NCI-H2029 (cell line): ENCODE data around the gene BAIAP3.
A peak's percentile ranks its signal among the peaks of the same experiment; 100 is the strongest.
"Not testable (repeated sequence)": the region's sequence is repeated elsewhere in the genome, so short reads cannot be mapped to it uniquely, and the experiment has no call there.

Experiments used
- DNase-seq: peaks from one replicate; lab custom pipeline; 2025; lab: John Stamatoyannopoulos, UW

The BAIAP3 gene, protein sequence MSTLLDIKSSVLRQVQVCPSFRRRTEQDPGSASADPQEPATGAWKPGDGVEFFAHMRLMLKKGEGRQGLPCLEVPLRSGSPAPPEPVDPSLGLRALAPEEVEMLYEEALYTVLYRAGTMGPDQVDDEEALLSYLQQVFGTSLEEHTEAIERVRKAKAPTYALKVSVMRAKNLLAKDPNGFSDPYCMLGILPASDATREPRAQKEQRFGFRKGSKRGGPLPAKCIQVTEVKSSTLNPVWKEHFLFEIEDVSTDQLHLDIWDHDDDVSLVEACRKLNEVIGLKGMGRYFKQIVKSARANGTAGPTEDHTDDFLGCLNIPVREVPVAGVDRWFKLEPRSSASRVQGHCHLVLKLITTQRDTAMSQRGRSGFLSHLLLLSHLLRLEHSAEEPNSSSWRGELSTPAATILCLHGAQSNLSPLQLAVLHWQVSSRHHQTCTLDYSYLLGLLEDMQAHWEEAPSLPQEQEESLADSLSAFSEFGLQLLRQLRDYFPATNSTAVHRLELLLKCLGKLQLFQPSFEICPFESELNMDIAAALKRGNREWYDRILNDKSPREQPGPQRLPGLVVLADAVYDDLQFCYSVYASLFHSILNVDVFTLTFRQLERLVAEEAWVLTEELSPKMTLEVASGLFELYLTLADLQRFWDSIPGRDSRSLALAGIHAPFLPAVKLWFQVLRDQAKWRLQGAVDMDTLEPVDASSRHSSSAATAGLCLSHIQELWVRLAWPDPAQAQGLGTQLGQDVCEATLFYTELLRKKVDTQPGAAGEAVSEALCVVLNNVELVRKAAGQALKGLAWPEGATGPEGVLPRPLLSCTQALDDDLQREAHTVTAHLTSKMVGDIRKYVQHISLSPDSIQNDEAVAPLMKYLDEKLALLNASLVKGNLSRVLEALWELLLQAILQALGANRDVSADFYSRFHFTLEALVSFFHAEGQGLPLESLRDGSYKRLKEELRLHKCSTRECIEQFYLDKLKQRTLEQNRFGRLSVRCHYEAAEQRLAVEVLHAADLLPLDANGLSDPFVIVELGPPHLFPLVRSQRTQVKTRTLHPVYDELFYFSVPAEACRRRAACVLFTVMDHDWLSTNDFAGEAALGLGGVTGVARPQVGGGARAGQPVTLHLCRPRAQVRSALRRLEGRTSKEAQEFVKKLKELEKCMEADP

DNA sequence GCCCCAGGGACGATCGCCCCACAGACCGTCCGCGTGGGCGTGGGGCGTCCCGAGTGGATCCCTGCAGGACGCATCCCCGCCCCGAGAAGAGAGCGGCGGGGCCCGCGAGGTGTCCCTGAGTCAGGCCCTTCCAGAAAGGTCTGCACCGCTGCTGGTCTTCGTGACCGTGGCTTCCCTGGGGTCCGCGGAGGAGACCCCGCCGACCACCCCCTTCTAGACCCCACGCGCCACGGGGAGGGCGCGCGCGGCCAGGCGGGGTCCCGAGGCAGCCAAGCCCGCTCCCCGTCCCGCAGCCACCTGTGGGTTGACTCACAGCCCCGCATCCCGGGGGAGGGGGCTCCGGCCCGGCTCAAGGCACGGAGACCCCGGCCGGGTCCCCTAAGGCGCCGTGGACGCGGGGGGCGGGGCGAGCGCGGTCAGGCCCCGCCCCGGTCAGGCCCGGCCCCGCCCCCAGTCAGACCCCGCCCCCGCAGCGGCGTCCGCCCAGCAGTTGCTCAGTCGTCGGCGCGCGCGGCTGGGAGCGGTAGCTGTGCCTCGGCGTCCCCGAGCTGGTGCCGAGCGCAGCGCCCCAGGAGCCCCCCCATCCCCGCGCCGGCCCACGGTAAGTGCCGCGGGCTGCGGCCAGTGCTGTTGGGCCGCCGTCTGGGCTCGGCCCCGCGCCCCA, at the start of gene BAIAP3:
BAIAP3 (plus strand) TSS at position 497 of the 664 bp plus-strand sequence. CDS start 4,905 bp downstream, outside the sequence.
- peak; percentile 39 for DNase-seq

- no peak for DNase-seq
Measured at GRCh38 chr16:1283996-1284616, 49.3 kb upstream of the BAIAP3 start.

- no peak for DNase-seq
Measured at GRCh38 chr16:1285669-1286512, 47.6 kb upstream of the BAIAP3 start.

DNA sequence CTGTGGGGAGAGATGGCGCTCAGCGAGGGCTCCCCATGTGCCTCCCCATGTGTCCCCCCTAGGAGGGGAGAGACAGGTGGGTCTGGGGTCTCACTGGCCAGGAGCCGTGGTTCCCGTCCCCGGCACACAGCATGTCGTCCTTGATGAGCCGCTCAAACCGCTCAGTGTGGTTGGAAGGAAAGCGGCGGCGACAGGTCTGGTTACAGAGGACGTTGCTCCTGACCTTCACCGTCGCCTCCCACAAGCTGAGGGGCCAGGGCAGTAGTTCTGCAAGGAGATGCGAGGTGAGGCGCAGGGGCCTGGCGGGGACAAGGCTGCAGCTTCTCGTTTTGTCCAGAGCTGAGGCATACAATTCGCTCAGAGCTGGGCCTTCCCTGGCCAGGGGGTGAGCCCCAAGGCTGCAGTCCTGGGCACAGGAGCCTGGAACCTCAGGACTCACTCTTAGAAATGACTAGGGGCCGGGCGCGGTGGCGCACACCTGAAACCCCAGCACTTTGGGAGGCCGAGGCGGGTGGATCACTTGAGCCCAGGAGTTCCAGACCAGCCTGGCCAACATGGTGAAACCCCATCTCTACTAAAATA, 46.8 kb upstream of the BAIAP3 start:
- DNase-seq = no peak

- no peak for DNase-seq
Measured at GRCh38 chr16:1287982-1288670, 45.3 kb upstream of the BAIAP3 start.

GRCh38 chr16:1288813-1289476, 44.5 kb upstream of the BAIAP3 start:
- no peak for DNase-seq

- no peak for DNase-seq
Measured at GRCh38 chr16:1289477-1289866, 44.0 kb upstream of the BAIAP3 start.

DNA sequence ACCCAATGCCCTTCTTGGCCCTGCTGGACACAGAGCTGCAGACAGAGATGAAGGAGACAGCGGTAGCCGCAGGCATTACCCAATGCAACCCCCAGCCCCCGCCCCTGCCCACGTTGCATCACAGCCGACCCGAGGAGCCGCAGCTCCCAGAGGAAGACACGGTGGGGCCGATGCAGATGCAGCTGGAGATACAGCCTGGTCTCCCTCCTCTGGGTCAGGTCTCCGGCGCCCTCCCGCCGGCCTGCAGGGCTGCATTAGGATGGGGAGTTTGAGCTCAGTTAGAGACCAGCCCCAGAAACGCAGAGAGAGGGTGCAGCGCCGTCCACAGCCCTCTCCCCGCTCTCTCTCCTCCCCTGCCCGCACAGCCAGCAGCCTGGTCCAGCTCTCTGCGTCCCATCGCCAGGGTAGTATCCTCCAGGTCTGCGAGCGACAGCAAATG, 43.4 kb upstream of the BAIAP3 start:
- no peak for DNase-seq

- DNase-seq = peak; percentile 71
Measured at GRCh38 chr16:1290860-1291575, 42.4 kb upstream of the BAIAP3 start.

GRCh38 chr16:1291576-1291974, 41.9 kb upstream of the BAIAP3 start:
- DNase-seq = peak; percentile 74

GRCh38 chr16:1292208-1292607, 41.2 kb upstream of the BAIAP3 start:
- DNase-seq = not testable (repeated sequence)

DNA sequence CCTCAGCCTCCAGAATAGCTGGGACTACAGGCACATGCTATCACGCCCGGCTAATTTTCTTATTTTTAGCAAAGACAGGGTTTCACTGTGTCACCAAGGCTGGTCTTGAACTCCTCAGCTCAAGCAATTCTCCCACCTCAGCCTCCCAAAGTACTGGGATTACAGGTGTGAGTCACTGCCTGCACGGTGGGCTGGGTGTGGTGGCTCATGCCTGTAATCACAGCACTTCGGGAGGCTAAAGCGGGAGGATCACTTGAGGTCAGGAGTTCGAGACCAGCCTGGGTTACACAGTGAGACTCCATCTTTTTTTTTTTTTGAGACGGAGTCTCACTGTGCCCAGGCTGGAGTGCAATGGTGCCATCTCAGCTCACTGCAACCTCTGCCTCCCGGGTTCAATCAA, 40.6 kb upstream of the BAIAP3 start:
- not testable (repeated sequence) for DNase-seq

DNA sequence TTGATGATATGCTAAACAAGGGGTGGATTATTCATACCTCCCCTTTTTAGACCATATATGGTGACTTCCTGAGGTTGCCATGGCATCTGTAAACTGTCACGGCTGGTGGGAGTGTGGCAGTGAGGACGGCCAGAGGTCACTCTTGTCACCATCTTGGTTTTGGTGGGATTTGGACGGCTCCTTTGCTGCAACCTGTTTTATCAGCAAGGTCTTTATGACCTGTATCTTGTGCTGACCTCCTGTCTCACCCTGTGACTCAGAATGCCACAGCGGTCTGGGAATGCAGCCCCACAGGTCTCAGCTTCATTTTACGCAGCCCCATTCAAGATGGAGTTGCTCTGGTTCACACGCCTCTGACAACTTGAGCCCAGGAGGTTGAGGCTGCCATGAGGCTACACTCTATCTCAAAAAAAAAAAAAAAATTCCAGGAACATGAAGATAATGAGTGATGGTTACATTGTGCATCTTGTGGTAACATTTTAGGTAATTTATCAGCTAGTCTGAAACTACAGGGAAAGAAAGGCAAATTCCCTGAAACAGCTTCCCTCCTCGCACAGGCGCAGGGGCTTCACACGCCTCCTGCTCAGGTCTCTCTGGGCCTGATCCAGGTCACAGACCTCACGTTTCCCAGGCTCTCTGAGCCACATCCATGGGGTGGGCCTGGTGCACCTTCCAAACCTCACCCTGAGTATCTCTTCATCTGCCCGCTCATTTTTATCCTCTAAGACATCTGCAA, 39.4 kb upstream of the BAIAP3 start:
- peak; percentile 26 for DNase-seq

DNA sequence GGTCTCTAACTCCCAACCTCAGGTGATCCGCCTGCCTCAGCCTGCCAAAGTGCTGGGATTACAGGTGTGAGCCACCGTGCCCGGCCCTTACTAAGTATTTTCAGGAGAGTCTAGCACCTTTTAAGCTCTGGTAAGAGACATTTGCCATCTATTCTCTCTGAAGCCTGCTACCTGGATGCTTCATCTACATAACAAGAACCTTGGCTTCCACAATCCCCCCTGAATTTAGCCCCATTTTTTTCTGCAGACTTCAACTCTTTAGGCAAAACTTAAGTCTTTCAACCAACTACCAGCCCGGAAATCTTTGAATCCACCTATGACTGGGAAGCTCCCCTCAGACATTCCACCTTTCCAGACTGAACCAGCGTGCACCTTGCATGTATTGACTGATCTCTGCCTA, 38.0 kb upstream of the BAIAP3 start:
- DNase-seq = no peak

DNA sequence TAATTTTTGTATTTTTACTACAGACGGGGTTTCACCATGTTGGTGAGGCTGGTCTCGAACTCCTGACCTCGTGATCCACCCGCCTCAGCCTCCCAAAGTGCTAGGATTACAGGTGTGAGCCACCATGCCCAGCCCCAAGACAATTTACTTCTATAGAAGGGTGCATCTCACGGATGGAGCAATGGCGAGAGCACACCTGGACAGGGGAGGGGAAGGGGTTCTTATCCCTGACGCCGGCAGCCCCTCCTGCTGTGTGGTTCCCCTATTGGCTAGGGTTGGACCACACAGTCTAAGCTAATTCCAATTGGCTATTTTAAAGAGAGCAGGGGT, 36.8 kb upstream of the BAIAP3 start:
- not testable (repeated sequence) for DNase-seq

DNA sequence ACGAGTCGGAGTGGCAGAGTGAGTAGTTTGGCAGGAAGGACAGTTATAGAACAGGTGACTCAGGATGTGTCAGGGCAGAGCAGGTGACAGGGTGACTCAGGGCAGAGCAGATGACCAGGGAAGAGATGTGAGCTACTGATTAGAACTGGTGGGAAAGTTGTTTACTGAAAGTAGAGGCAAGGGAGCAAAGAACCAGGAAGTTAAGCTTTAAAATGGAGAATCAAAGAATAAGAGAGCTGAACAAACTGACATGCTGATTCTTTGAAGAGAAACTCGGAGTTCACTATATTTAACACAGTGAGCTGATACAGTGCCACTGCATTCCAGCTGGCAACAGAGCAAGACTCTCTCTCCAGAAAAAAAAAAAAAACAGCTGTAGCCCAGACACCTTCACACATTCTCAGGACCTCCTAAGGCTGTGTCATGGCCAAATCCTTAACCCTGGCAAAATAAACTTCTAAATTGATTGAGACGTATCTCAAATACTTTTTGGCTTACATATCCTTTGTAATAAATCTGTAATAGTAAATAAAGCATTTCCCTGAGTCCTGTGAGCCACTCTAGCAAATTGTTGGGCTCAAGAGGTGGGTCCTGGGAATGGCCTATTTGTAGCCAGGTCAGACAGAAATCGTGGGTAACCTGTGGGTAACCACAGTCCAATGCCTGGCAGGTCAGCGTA, 36.3 kb upstream of the BAIAP3 start:
- DNase-seq = peak; percentile 79

DNA sequence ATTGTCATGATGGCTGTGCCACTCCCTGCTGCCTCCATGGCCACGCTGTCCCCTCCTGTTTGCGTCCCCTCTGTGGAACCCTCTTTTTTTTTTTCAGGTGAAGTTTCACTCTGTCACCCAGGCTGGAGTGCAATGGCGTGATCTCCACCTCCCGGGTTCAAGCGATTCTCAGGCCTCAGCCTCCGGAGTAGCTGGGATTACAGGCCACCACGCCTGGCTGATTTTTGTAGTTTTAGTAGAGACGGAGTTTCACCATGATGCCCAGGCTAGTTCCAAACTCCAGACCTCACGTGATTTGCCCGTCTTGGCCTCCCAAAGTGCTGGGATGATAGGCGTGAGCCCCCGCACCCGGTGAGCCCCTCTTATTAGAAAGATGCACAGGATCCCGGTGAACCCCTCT, 35.0 kb upstream of the BAIAP3 start:
- DNase-seq = no peak
